Activated T-cell treated with anti-CD3 and anti-CD28 coated beads for 24 hours (primary cell): ENCODE measurements around the gene APOC3.
"Not testable (repeated sequence)": the region's sequence is repeated elsewhere in the genome, so short reads cannot be mapped to it uniquely, and the experiment has no call there.

Experiments used
- DNase-seq: peaks from one replicate; pipeline ENCODE4 v3.0.0-alpha.2; 2020; ENCODE audit warnings: low read depth

Gene APOC3

GRCh38 chr11:116830184-116830912 lies 641 bp downstream of the APOC3 start:
- DNase-seq = no peak

GRCh38 chr11:116831790-116832349 lies 2.2 kb downstream of the APOC3 start:
- no peak for DNase-seq

- DNase-seq = no peak
Measured at GRCh38 chr11:116832350-116833290, 2.9 kb downstream of the APOC3 start.

GRCh38 chr11:116833491-116833815 lies 3.7 kb downstream of the APOC3 start:
- DNase-seq = no peak

- no peak for DNase-seq
Measured at GRCh38 chr11:116833816-116834534, 4.3 kb downstream of the APOC3 start.

- not testable (repeated sequence) for DNase-seq
Measured at GRCh38 chr11:116834535-116835041, 4.9 kb downstream of the APOC3 start.

GRCh38 chr11:116835042-116835772 lies 5.5 kb downstream of the APOC3 start:
- DNase-seq = no peak

- peak; percentile 71 for DNase-seq
Measured at GRCh38 chr11:116835791-116836631, 6.3 kb downstream of the APOC3 start.

GRCh38 chr11:116836632-116836991 lies 6.9 kb downstream of the APOC3 start:
- DNase-seq = no peak

- no peak for DNase-seq
Measured at GRCh38 chr11:116837231-116838091, 7.8 kb downstream of the APOC3 start, which contains the start of gene APOA1. Gene APOA1 (minus strand): TSS chr11:116837622. CDS start chr11:116837387, 235 bp downstream.

GRCh38 chr11:116838321-116839084 lies 8.8 kb downstream of the APOC3 start:
- no peak for DNase-seq

GRCh38 chr11:116840224-116840745 lies 10.6 kb downstream of the APOC3 start:
- no peak for DNase-seq

- no peak for DNase-seq
Measured at GRCh38 chr11:116840746-116841296, 11.1 kb downstream of the APOC3 start.

- DNase-seq = no peak
Measured at GRCh38 chr11:116842117-116842516, 12.4 kb downstream of the APOC3 start.

- no peak for DNase-seq
Measured at GRCh38 chr11:116842909-116843308, 13.2 kb downstream of the APOC3 start.

- no peak for DNase-seq
Measured at GRCh38 chr11:116843661-116844060, 14.0 kb downstream of the APOC3 start.

- DNase-seq = no peak
Measured at GRCh38 chr11:116844722-116845121, 15.0 kb downstream of the APOC3 start.

GRCh38 chr11:116847612-116848011 lies 17.9 kb downstream of the APOC3 start:
- DNase-seq = no peak
